Measurements from ENCODE around the gene TRIM31.

TRIM31 gene

GRCh38 chr6:30112402-30112994 lies 392 bp downstream of the TRIM31 start:
- no peak for DNase-seq

- no peak for DNase-seq
Observed at GRCh38 chr6:30111266-30111856, 1.5 kb downstream of the TRIM31 start.

- no peak for DNase-seq
Observed at GRCh38 chr6:30104661-30105060, 8.2 kb downstream of the TRIM31 start.

- DNase-seq: no peak
Observed at GRCh38 chr6:30103872-30104179, 9.1 kb downstream of the TRIM31 start.

GRCh38 chr6:30102970-30103871 lies 9.7 kb downstream of the TRIM31 start:
- DNase-seq: peak; percentile 85

GRCh38 chr6:30102414-30102969 lies 10.4 kb downstream of the TRIM31 start:
- DNase-seq: no peak

GRCh38 chr6:30101444-30102413 lies 11.2 kb downstream of the TRIM31 start:
- peak; percentile 61 for DNase-seq

GRCh38 chr6:30100585-30101443 lies 12.1 kb downstream of the TRIM31 start:
- no peak for DNase-seq

- no peak for DNase-seq
Observed at GRCh38 chr6:30100154-30100553, 12.7 kb downstream of the TRIM31 start.

GRCh38 chr6:30097902-30098768 lies 14.8 kb downstream of the TRIM31 start:
- no peak for DNase-seq

- DNase-seq: no peak
Observed at GRCh38 chr6:30096829-30097228, 16.1 kb downstream of the TRIM31 start.

GRCh38 chr6:30093951-30094661 lies 18.8 kb downstream of the TRIM31 start:
- no peak for DNase-seq

- DNase-seq: no peak
Observed at GRCh38 chr6:30092852-30093543, 19.9 kb downstream of the TRIM31 start.

- DNase-seq: no peak
Observed at GRCh38 chr6:30091577-30092381, 21.1 kb downstream of the TRIM31 start.

- no peak for DNase-seq
Observed at GRCh38 chr6:30087876-30088275, 25.0 kb downstream of the TRIM31 start.

GRCh38 chr6:30077218-30077617 lies 35.7 kb downstream of the TRIM31 start:
- no peak for DNase-seq

GRCh38 chr6:30075790-30076732 lies 36.8 kb downstream of the TRIM31 start:
- no peak for DNase-seq

All from NCI-H526 treated with DMSO at 0.1 percent for 48 hours (cell line).